Keratinocyte (primary cell): ENCODE results near the gene CCDC69. TPM values are rescaled to one million over a fixed set of nuclear protein-coding genes. Genes with fewer than 3 reads are reported as not detected.

Experiments used
- DNase-seq: peaks from one replicate; pipeline ENCODE4 v3.0.0-alpha.2; 2011; ENCODE audit warnings: low read depth, missing footprints, low spot score
- FAIRE-seq: peaks from 2 replicates; lab custom pipeline; 2011; peaks lifted over from hg19 to GRCh38; lab: Jason Lieb, UNC
- H2AFZ ChIP-seq: 2 replicates; pipeline ENCODE4 v1.6.0; 2012; ENCODE audit warnings: low read length, control low read depth, inconsistent platforms; ENCODE audit not compliant: control insufficient read depth
- H3K27ac ChIP-seq: 2 replicates; pipeline ENCODE4 v1.5.1; 2011; ENCODE audit warnings: low read length; ENCODE audit not compliant: control insufficient read depth, insufficient read depth
- H3K27me3 ChIP-seq: 3 replicates; pipeline ENCODE4 v1.6.0; 2011; ENCODE audit warnings: low read length; ENCODE audit not compliant: control insufficient read depth, insufficient read depth; ENCODE audit errors: extremely low read depth
- H3K36me3 ChIP-seq, 2 experiments: 2 replicates in 1 of 2; 3 replicates in 1 of 2; pipeline ENCODE4 v1.5.1; 2011; ENCODE audit warnings: low read length in 2 of 2, mild to moderate bottlenecking in 1 of 2; ENCODE audit not compliant: control insufficient read depth in 2 of 2, insufficient read depth in 2 of 2; ENCODE audit errors: extremely low read depth in 1 of 2
- H3K4me1 ChIP-seq: 3 replicates; pipeline ENCODE4 v1.5.1; 2011; ENCODE audit warnings: low read length; ENCODE audit not compliant: control insufficient read depth, insufficient read depth; ENCODE audit errors: extremely low read depth
- H3K4me2 ChIP-seq: 3 replicates; pipeline ENCODE4 v1.6.0; 2011; ENCODE audit warnings: low read depth, low read length; ENCODE audit not compliant: control insufficient read depth, insufficient read depth; ENCODE audit errors: extremely low read depth
- H3K4me3 ChIP-seq, 3 experiments: fragments of 200-600 bp in 1 of 3; sonication (generic) in 1 of 3; 2 replicates in 2 of 3; 3 replicates in 1 of 3; pipeline ENCODE4 v1.5.1; 2011 to 2016; ENCODE audit warnings: low read length in 3 of 3, mild to moderate bottlenecking in 3 of 3, control low read depth in 2 of 3, inconsistent platforms in 1 of 3, low read depth in 1 of 3, mixed read lengths in 1 of 3, mixed run types in 1 of 3, moderate library complexity in 1 of 3; ENCODE audit not compliant: control insufficient read depth in 2 of 3, insufficient read depth in 2 of 3; ENCODE audit errors: extremely low read depth in 1 of 3
- H3K79me2 ChIP-seq: 2 replicates; pipeline ENCODE4 v1.6.0; 2012; ENCODE audit warnings: low read length; ENCODE audit not compliant: control insufficient read depth, insufficient read depth
- H3K9ac ChIP-seq: 3 replicates; pipeline ENCODE4 v1.6.0; 2011; ENCODE audit warnings: low read length; ENCODE audit not compliant: control insufficient read depth, insufficient read depth; ENCODE audit errors: extremely low read depth
- H3K9me1 ChIP-seq: 3 replicates; pipeline ENCODE4 v1.6.0; 2011; ENCODE audit warnings: low read length; ENCODE audit not compliant: control insufficient read depth, insufficient read depth; ENCODE audit errors: extremely low read depth
- H3K9me3 ChIP-seq: 2 replicates; pipeline ENCODE4 v1.5.1; 2012; ENCODE audit warnings: low read depth, low read length; ENCODE audit not compliant: control insufficient read depth
- H4K20me1 ChIP-seq: 3 replicates; pipeline ENCODE4 v1.6.0; 2011; ENCODE audit warnings: low read length; ENCODE audit not compliant: control insufficient read depth, insufficient read depth; ENCODE audit errors: extremely low read depth
- EZH2 ChIP-seq: IDR thresholded peaks from one replicate; pipeline ENCODE4 v1.6.1; 2012; ENCODE audit warnings: inconsistent platforms, mild to moderate bottlenecking, low read length, moderate library complexity
- dilution Hi-C: fragments of 300-500 bp; cut with MboI; formaldehyde crosslinking; loops from one replicate; pipeline ENCODE4 v1.7.0; 2020; ENCODE audit warnings: low sequenced_read_pairs; ENCODE audit not compliant: extremely low pct_ligation_motif_present
- polyA plus RNA-seq, 5 experiments: library from polyadenylated mRNA; depleted of rRNA in 3 of 5; stranded (reverse) in 3 of 5; stranded (forward) in 1 of 5; unstranded in 1 of 5; fragments of >200 nt; gene quantifications; 1 replicate in 1 of 5; 2 replicates in 3 of 5; 3 replicates in 1 of 5; pipeline versions ENCODE4 v1.2.1 to v1.2.3, GENCODE V29; 2011 to 2012; ENCODE audit warnings: missing spikeins in 2 of 5, low read depth in 1 of 5, low replicate concordance in 1 of 5
- TF ChIP-seq, protein P1 (sequence below), 3 experiments: IDR thresholded peaks in 1 of 3; conservative IDR thresholded peaks in 1 of 3; optimal IDR thresholded peaks in 1 of 3; 2 replicates in 2 of 3; 3 replicates in 1 of 3; pipeline versions ENCODE3 to v1.5.1; 2011; ENCODE audit warnings: low read length in 3 of 3, mild to moderate bottlenecking in 3 of 3, moderate library complexity in 2 of 3, control low read depth in 1 of 3, inconsistent platforms in 1 of 3; ENCODE audit not compliant: insufficient read depth in 2 of 3; ENCODE audit errors: extremely low read depth in 1 of 3

Gene CCDC69
- polyA plus RNA-seq, 1 donor (not counting 4 experiments of a cell fraction or from before 2014, with no cell fraction given): 4.1 TPM

DNA sequence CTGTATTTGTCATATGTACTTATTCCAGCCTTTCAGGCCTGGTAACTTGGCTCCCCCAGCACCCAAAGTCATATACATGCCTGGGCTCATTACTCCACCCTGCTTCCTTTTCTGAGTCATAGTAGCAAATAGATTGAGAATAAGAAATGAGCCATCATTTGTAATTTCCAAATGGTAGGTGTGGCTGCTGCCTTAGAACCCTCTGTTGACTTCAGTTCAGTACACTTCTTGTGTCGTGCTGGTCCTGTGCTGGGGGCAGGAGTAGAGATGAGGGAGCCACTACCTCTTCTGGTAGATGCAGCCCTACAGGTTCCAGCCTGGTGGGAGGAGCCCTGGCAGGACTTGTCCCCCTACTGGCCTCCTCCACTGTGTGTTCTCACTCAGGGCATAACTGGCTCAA lies 40.2 kb upstream of the CCDC69 start:
- dilution Hi-C loops: no loop called here
- Histone ChIP-seq H3K9ac (peak overlapping the region; percentile 61), H3K79me2 (peaks cover 23% of the 10 kb centered on the region), H3K27me3 (no peaks in the 10 kb centered on the region), H2AFZ (peak overlapping the region; percentile 47), H4K20me1 (no peaks in the 10 kb centered on the region), H3K4me1 (peaks cover 29% of the 10 kb centered on the region), H3K4me2 (peak overlapping the region; percentile 89), H3K9me1 (no peaks in the 10 kb centered on the region), H3K36me3 (peaks cover 23 to 25% of the 10 kb centered on the region in 2 experiments), H3K9me3 (no peaks in the 10 kb centered on the region), H3K4me3 (peak overlapping the region in 2 of 3 experiments; percentile 34 to 39), H3K27ac (peak overlapping the region; percentile 91)
- FAIRE-seq (peak; percentile 97), DNase-seq (peak; percentile 73)
- TF ChIP-seq, protein P1, sequence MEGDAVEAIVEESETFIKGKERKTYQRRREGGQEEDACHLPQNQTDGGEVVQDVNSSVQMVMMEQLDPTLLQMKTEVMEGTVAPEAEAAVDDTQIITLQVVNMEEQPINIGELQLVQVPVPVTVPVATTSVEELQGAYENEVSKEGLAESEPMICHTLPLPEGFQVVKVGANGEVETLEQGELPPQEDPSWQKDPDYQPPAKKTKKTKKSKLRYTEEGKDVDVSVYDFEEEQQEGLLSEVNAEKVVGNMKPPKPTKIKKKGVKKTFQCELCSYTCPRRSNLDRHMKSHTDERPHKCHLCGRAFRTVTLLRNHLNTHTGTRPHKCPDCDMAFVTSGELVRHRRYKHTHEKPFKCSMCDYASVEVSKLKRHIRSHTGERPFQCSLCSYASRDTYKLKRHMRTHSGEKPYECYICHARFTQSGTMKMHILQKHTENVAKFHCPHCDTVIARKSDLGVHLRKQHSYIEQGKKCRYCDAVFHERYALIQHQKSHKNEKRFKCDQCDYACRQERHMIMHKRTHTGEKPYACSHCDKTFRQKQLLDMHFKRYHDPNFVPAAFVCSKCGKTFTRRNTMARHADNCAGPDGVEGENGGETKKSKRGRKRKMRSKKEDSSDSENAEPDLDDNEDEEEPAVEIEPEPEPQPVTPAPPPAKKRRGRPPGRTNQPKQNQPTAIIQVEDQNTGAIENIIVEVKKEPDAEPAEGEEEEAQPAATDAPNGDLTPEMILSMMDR (optimal IDR thresholded peaks at IDR 0.05 in 1 of 3, IDR thresholded peaks at IDR 0.05 in 1 of 3, conservative IDR thresholded peaks at IDR 0.05 in 1 of 3; ENCODE audit: extremely low read depth in 1 of 3, insufficient read depth in 2 of 3, low read length in 3 of 3): peak in 2 of 3 experiments; percentile 3 to 15
- no peak for TF ChIP-seq EZH2

DNA sequence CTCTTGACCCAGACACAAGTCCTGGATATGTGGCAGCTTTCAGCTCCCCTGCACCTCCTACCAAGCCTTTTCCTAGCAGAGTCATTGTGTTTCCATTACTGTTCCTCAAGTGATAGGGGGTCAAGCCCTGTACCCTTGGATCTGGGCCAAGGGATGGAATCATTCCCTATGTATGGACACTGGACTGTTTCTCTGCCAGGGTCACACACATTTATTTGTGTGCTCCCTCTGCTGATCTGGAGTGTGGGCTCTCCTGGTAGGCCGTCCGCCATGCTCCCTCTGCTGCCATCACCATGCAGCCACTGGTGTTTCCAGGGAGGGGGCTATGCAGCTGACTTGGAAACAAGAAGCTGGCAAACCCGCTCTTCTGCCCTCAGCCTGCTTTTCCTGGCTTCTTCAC lies 38.6 kb upstream of the CCDC69 start:
- no peaks in the 10 kb centered on the region for H3K9me1 ChIP-seq
- FAIRE-seq: no peak
- H2AFZ ChIP-seq: no peak overlapping the region
- H3K4me2 ChIP-seq: no peak overlapping the region
- H3K79me2 ChIP-seq: peaks cover 31% of the 10 kb centered on the region
- no peak overlapping the region for H3K27ac ChIP-seq
- no peak overlapping the region for H3K4me3 ChIP-seq
- no peaks in the 10 kb centered on the region for H4K20me1 ChIP-seq
- peaks cover 16 to 22% of the 10 kb centered on the region in 2 experiments for H3K36me3 ChIP-seq
- no peak for TF ChIP-seq EZH2
- TF ChIP-seq, protein P1 (optimal IDR thresholded peaks at IDR 0.05 in 1 of 3, IDR thresholded peaks at IDR 0.05 in 1 of 3, conservative IDR thresholded peaks at IDR 0.05 in 1 of 3; ENCODE audit: extremely low read depth in 1 of 3, insufficient read depth in 2 of 3, low read length in 3 of 3): no peak
- H3K4me1 ChIP-seq: peaks cover 44% of the 10 kb centered on the region
- no peak for DNase-seq
- no peaks in the 10 kb centered on the region for H3K27me3 ChIP-seq
- H3K9ac ChIP-seq: no peak overlapping the region
- dilution Hi-C loops: no loop called here
- H3K9me3 ChIP-seq: no peaks in the 10 kb centered on the region
